ENCODE measurements around the gene KCNAB1.

- TF ChIP-seq CTCF (conservative IDR thresholded peaks at IDR 0.05) (no peak), EZH2 (IDR thresholded peaks at IDR 0.05; ENCODE audit: low read depth) (no peak)
Measured at GRCh38 chr3:156493887-156494286, 373.5 kb downstream of the KCNAB1 start.

Measured in PC-9 (cell line).